Measurements from ENCODE around the gene TAGLN3. TPM values are rescaled to one million over a fixed set of nuclear protein-coding genes. Genes with fewer than 3 reads are reported as not detected.

TAGLN3 gene
- total and polyA plus RNA-seq, 3 donors from 2014 or later: 0.37 TPM; not detected in 2

DNA sequence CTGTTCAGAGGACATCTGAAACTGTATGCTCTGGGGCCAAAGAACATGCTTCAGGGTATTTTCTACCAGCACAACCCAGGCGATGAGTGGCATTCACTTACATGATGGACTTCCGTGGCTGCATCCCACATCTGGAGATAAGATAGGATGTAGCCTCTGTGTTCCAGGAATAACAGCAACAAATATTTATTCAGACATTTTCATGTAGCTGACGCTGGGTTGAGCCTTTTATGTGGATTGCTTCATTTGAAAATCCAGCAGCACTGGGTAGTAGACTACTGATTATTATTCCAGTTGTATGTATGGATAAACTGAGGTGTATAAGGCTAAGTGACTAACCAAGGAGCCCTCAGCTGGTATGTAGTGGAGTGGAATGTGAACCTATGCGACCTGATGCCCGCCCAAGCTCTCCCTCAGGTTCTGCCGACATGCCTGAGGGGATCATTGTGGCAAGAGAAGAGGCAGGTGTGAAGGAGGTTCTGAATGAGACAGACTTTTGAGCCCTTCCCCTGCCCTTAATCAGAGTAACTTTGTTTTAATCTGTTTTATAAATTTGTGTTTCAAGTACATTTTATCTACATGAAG is 45.8 kb upstream of the TAGLN3 start:
- no peak for TF ChIP-seq POLR2A (IDR thresholded peaks at IDR 0.05)
- no peak for TF ChIP-seq CTCF (IDR thresholded peaks at IDR 0.05)
- H3K4me1 ChIP-seq: no peaks in the 10 kb centered on the region
- DNase-seq: no peak
- H3K4me3 ChIP-seq: no peak overlapping the region
- intact Hi-C loops (cut with DNase I; ENCODE audit: low total_unique reads): no loop called here
- WGBS, 2 donors: 81 to 89% methylated on average over 6 of the region's 6 CpGs
- H3K27ac ChIP-seq: no peak overlapping the region
- no peaks in the 10 kb centered on the region for H3K9me3 ChIP-seq
- no peaks in the 10 kb centered on the region for H3K36me3 ChIP-seq (ENCODE audit: low read depth, missing control alignments)
- no peaks in the 10 kb centered on the region for H3K27me3 ChIP-seq

DNA sequence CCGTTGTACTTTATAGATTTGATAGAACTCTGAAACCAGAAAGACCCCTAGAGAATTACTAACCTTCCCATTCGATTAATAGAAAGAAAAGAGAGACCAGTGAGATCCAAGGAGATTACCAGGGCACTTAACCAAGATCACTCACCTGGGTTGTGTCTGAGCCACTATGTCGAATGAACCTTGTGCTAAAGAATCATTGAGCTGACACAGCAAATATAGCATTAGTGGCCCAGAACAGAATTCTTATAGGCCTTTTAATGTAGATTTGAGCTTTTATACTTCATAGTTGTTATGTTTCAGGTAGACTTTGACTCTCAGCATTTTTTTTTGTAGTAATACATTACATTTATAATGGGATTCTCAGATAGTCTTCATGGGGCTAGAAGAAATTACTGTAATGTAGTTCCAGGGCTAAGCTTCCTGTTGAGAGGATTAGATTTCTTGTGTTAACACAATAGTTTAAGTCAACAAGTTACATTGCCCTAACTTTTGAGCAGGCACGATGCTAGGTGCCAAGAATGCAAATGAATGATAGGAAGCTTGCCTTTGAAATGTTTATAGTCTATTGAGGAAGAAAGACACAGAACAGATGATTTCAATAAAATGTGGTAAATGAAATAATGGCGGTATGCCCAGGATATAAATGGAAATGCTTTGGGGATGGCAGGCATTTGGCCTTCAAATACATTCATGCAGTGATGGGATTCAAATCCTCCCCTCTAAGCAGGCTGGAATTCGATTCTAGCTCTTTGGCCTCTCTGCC is 44.3 kb upstream of the TAGLN3 start:
- WGBS, 2 donors: 70% methylated on average over 6 of the region's 6 CpGs

GRCh38 chr3:111955876-111956275 is 42.8 kb upstream of the TAGLN3 start:
- 100% methylated on average over 1 of the region's 1 CpG for WGBS, 2 donors
- no peaks in the 10 kb centered on the region for H3K27me3 ChIP-seq
- no peaks in the 10 kb centered on the region for H3K36me3 ChIP-seq (ENCODE audit: low read depth, missing control alignments)
- no peak overlapping the region for H3K4me3 ChIP-seq
- intact Hi-C loops (cut with DNase I; ENCODE audit: low total_unique reads): no loop called here
- no peak overlapping the region for H3K27ac ChIP-seq
- no peak for DNase-seq
- TF ChIP-seq POLR2A (IDR thresholded peaks at IDR 0.05) (no peak), CTCF (IDR thresholded peaks at IDR 0.05) (no peak)
- no peaks in the 10 kb centered on the region for H3K9me3 ChIP-seq
- no peaks in the 10 kb centered on the region for H3K4me1 ChIP-seq

More for the DNA sequence above, 44.3 kb upstream of the TAGLN3 start:
- Histone ChIP-seq H3K27me3 (no peaks in the 10 kb centered on the region), H3K4me1 (no peaks in the 10 kb centered on the region), H3K4me3 (no peak overlapping the region), H3K27ac (no peak overlapping the region), H3K9me3 (no peaks in the 10 kb centered on the region), H3K36me3 (ENCODE audit: low read depth, missing control alignments) (no peaks in the 10 kb centered on the region)
- TF ChIP-seq POLR2A (IDR thresholded peaks at IDR 0.05) (no peak), CTCF (IDR thresholded peaks at IDR 0.05) (no peak)
- DNase-seq: no peak
- intact Hi-C loops (cut with DNase I; ENCODE audit: low total_unique reads): no loop called here

- H3K4me3 ChIP-seq: no peak overlapping the region
- no peak overlapping the region for H3K27ac ChIP-seq
- TF ChIP-seq POLR2A (IDR thresholded peaks at IDR 0.05) (no peak), CTCF (IDR thresholded peaks at IDR 0.05) (no peak)
- intact Hi-C loops (cut with DNase I; ENCODE audit: low total_unique reads): no loop called here
- H3K27me3 ChIP-seq: no peaks in the 10 kb centered on the region
- WGBS, 2 donors: 86 to 95% methylated on average over 3 of the region's 3 CpGs
- no peaks in the 10 kb centered on the region for H3K9me3 ChIP-seq
- no peaks in the 10 kb centered on the region for H3K4me1 ChIP-seq
- DNase-seq: no peak
- H3K36me3 ChIP-seq (ENCODE audit: low read depth, missing control alignments): no peaks in the 10 kb centered on the region
These were observed 42.3 kb upstream of the TAGLN3 start for GRCh38 chr3:111956449-111956848.

Data from testis (tissue), 3 donors.